GM12878 (cell line): ENCODE measurements around the gene DIPK1A. TPM values are rescaled to one million over a fixed set of nuclear protein-coding genes. Genes with fewer than 3 reads are reported as not detected.

ENCODE experiments used
- ATAC-seq: fragments of 200-7000 bp; cut with Tn5 transposase; 3 replicates; pipeline ENCODE4 v1.9.1; 2020; ENCODE audit warnings: mild to moderate bottlenecking, moderate library complexity
- BruUV-seq: library from RNA; stranded (reverse); fragments of 400-500 nt; replicated peaks from 2 replicates; lab custom pipeline; 2021; lab: Mats Ljungman, UMichigan
- CTCF ChIA-PET: fragments of 300-600 bp; sonication (Branson Sonifier 250); formaldehyde crosslinking; extraction: SDS; loops from one replicate; lab custom pipeline; 2021; ENCODE audit warnings: inconsistent platforms; lab: Yijun Ruan, JAX
- POLR2A ChIA-PET: fragments of 350-600 bp; formaldehyde crosslinking; extraction: SDS; loops from one replicate; lab custom pipeline; 2021; ENCODE audit warnings: inconsistent platforms; lab: Charles Lee
- RAD21 ChIA-PET: fragments of 300-600 bp; sonication (Branson Sonifier 250); formaldehyde crosslinking; loops from one replicate; lab custom pipeline; 2023; ENCODE audit warnings: antibody characterized with exemption; ENCODE audit not compliant: unreplicated experiment; lab: Charles Lee
- SMC1A ChIA-PET: fragments of 300-600 bp; sonication (Branson Sonifier 250); formaldehyde crosslinking; loops from one replicate; lab custom pipeline; 2023; ENCODE audit not compliant: unreplicated experiment, uncharacterized antibody; lab: Charles Lee
- DNase-seq: peaks from one replicate; pipeline ENCODE4 v3.0.0-alpha.2; 2011; ENCODE audit warnings: low read depth, low spot score
- FAIRE-seq: peaks from 3 replicates; lab custom pipeline; 2011; peaks lifted over from hg19 to GRCh38; lab: Jason Lieb, UNC
- H2AFZ ChIP-seq: 2 replicates; pipeline ENCODE4 v1.6.0; 2011; ENCODE audit warnings: low read depth, low read length, control low read depth; ENCODE audit not compliant: control insufficient read depth
- H3K27ac ChIP-seq: 2 replicates; pipeline ENCODE4 v1.5.1; 2011; ENCODE audit warnings: control low read depth; ENCODE audit not compliant: control insufficient read depth, insufficient read depth
- H3K27me3 ChIP-seq, 2 experiments: replicated peaks in 1 of 2; 2 replicates each; pipeline versions ENCODE4 v1.6.0 to v1.6.1; 2011; ENCODE audit warnings: low read length in 1 of 2; ENCODE audit not compliant: control insufficient read depth in 2 of 2, insufficient read depth in 2 of 2
- H3K36me3 ChIP-seq, 2 experiments: 2 replicates each; pipeline ENCODE4 v1.5.1; 2011; ENCODE audit warnings: low read length in 1 of 2; ENCODE audit not compliant: control insufficient read depth in 2 of 2, insufficient read depth in 2 of 2
- H3K4me1 ChIP-seq: 2 replicates; pipeline ENCODE4 v1.6.1; 2011; ENCODE audit warnings: mild to moderate bottlenecking, low read length, moderate library complexity, mixed read lengths; ENCODE audit not compliant: control insufficient read depth, insufficient read depth
- H3K4me2 ChIP-seq: 2 replicates; pipeline ENCODE4 v1.6.0; 2011; ENCODE audit warnings: control low read depth; ENCODE audit not compliant: control insufficient read depth, insufficient read depth
- H3K4me3 ChIP-seq: fragments of 200-600 bp; sonication (generic); 2 replicates; pipeline ENCODE4 v1.5.1; 2016
- H3K79me2 ChIP-seq: 2 replicates; pipeline ENCODE4 v1.6.0; 2011; ENCODE audit warnings: low read length; ENCODE audit not compliant: control insufficient read depth, insufficient read depth
- H3K9ac ChIP-seq: 2 replicates; pipeline ENCODE4 v1.8.0; 2011; ENCODE audit warnings: low read length, control low read depth, mixed read lengths; ENCODE audit not compliant: control insufficient read depth, insufficient read depth
- H3K9me3 ChIP-seq: replicated peaks from 3 replicates; pipeline ENCODE4 v1.5.1; 2011; ENCODE audit warnings: mild to moderate bottlenecking, low read length; ENCODE audit not compliant: control insufficient read depth, insufficient read depth
- H4K20me1 ChIP-seq: 2 replicates; pipeline ENCODE4 v1.6.0; 2011; ENCODE audit not compliant: control insufficient read depth, insufficient read depth
- FOS ChIP-seq: IDR thresholded peaks from 3 replicates; pipeline ENCODE4 v1.6.1; 2011; ENCODE audit warnings: borderline replicate concordance; ENCODE audit not compliant: insufficient read length; ENCODE audit errors: extremely low read depth
- PML ChIP-seq: IDR thresholded peaks from 2 replicates; pipeline ENCODE4 v1.6.1; 2012; ENCODE audit warnings: low read length, inconsistent platforms
- POLR2A ChIP-seq: IDR thresholded peaks from 2 replicates; pipeline ENCODE4 v1.6.1; 2011; ENCODE audit warnings: low read depth, mild to moderate bottlenecking, low read length
- POLR2AphosphoS5 ChIP-seq: IDR thresholded peaks from 2 replicates; pipeline ENCODE4 v1.6.1; 2011; ENCODE audit warnings: mild to moderate bottlenecking, low read length, inconsistent platforms
- SREBF1 ChIP-seq: IDR thresholded peaks from 2 replicates; pipeline ENCODE4 v1.6.1; 2012; ENCODE audit warnings: mild to moderate bottlenecking, low read length
- WGBS: methylation state at CpG from one replicate; pipeline ENCODE4 v1.1.6; 2016; ENCODE audit warnings: low lambda C conversion rate; ENCODE audit not compliant: insufficient replicate concordance, insufficient coverage; ENCODE audit errors: missing lambda C conversion rate; 5-methylcytosine and 5-hydroxymethylcytosine counted together
- in situ Hi-C: fragments of 300-500 bp; cut with MboI; formaldehyde crosslinking; loops from 9 replicates; pipeline ENCODE4 v1.14.3; 2018; ENCODE audit warnings: mixed read lengths
- intact Hi-C: fragments of 100-400 bp; cut with micrococcal nuclease; formaldehyde crosslinking; loops from one replicate; pipeline ENCODE4 v1.14.2; 2022; ENCODE audit not compliant: unreplicated experiment
- polyA plus RNA-seq, 11 experiments: library from polyadenylated mRNA; depleted of rRNA in 4 of 11; unstranded in 6 of 11; stranded (reverse) in 5 of 11; fragments of >200 nt; fragmentation: Nextera tagmentation in 4 of 11; fragmentation: Illumina TruSeq in 1 of 11; extraction: Ambion mirVana in 4 of 11; extraction: Trizol in 1 of 11; gene quantifications; 1 replicate in 1 of 11; 2 replicates in 10 of 11; pipeline versions ENCODE4 v1.2.1 to v1.2.3, GENCODE V29; 2011 to 2016; ENCODE audit warnings: inconsistent platforms in 2 of 11, missing spikeins in 2 of 11, low read depth in 1 of 11
- total RNA-seq, 4 experiments: library from RNA; depleted of rRNA in 3 of 4; stranded (reverse); fragments of >200 nt in 3 of 4; fragmentation: Illumina TruSeq in 1 of 4; extraction: Trizol in 1 of 4; gene quantifications; 2 replicates each; pipeline versions ENCODE4 v1.2.1 to v1.2.3, GENCODE V29; 2013 to 2021

The DIPK1A gene
- total and polyA plus RNA-seq, 10 of the 15 experiments (the other 5 are each of a cell fraction or from before 2014, with no cell fraction given): 4.9 to 15.0 (median 9.7) TPM

GRCh38 chr1:92843429-92844352 is 117.6 kb downstream of the DIPK1A start:
- intact Hi-C loops: no loop called here
- peak; percentile 26; the same call in 1 of the 3 replicates for ATAC-seq
- Histone ChIP-seq H2AFZ (no peak overlapping the region), H4K20me1 (no peaks in the 10 kb centered on the region; the same call in 1 of the 2 replicates), H3K4me1 (no peaks in the 10 kb centered on the region), H3K36me3 (peaks cover 11 to 33% of the 10 kb centered on the region in 2 experiments), H3K4me2 (no peak overlapping the region), H3K27ac (no peak overlapping the region), H3K9ac (no peak overlapping the region), H3K9me3 (no peaks in the 10 kb centered on the region), H3K27me3 (no peaks in the 10 kb centered on the region), H3K4me3 (no peak overlapping the region), H3K79me2 (peaks cover 19% of the 10 kb centered on the region)
- FAIRE-seq: no peak
- BruUV-seq: no TSS peak
- ChIA-PET SMC1A (no interaction called here), CTCF (interaction anchor here (1.2 to 2.1 kb wide), 4 partner anchors 15 to 150 kb away, joined by 3 to 9 read pairs (median 4); no protein-coding TSS in a partner anchor), POLR2A (no interaction called here), RAD21 (interaction anchor here (0.9 kb wide), 1 partner anchor 9 kb away, joined by 3 read pairs; no protein-coding TSS in a partner anchor)
- TF ChIP-seq POLR2A: peak; percentile 33; the same call in 1 of the 2 replicates
- TF ChIP-seq FOS: no peak
- DNase-seq: no peak
- WGBS: 93% methylated on average over 8 of the region's 8 CpGs
- in situ Hi-C loops: no loop called here

- Histone ChIP-seq H3K4me3 (no peak overlapping the region), H3K79me2 (peaks cover 26% of the 10 kb centered on the region), H3K4me2 (no peak overlapping the region), H4K20me1 (no peaks in the 10 kb centered on the region; the same call in 1 of the 2 replicates), H3K36me3 (peaks cover 11 to 33% of the 10 kb centered on the region in 2 experiments), H3K9me3 (no peaks in the 10 kb centered on the region), H3K27me3 (no peaks in the 10 kb centered on the region), H3K9ac (no peak overlapping the region), H3K4me1 (no peaks in the 10 kb centered on the region), H2AFZ (no peak overlapping the region), H3K27ac (no peak overlapping the region)
- TF ChIP-seq POLR2AphosphoS5 (peak; percentile 53; the same call in 1 of the 2 replicates), PML (0 out of 2 replicates have a peak, but pooled peaks have one; percentile 8), SREBF1 (no peak)
- intact Hi-C loops: no loop called here
- RAD21 ChIA-PET: interaction anchor here (0.9 kb wide), 1 partner anchor 10 kb away, joined by 3 read pairs; no protein-coding TSS in a partner anchor
- POLR2A ChIA-PET: interaction anchor here (0.6 kb wide), 1 partner anchor 333 kb away, joined by 3 read pairs; no protein-coding TSS in a partner anchor
- no peak for DNase-seq
- CTCF ChIA-PET: interaction anchor here (1.2 to 2.1 kb wide), 5 partner anchors 16 to 219 kb away, joined by 3 to 9 read pairs (median 4); no protein-coding TSS in a partner anchor
- WGBS: 37% methylated on average over 2 of the region's 2 CpGs
- no TSS peak for BruUV-seq
- 0 out of 3 replicates have a peak, but pooled peaks have one; percentile 5 for ATAC-seq
- no peak for FAIRE-seq
- in situ Hi-C loops: no loop called here
- SMC1A ChIA-PET: interaction anchor here (1.6 kb wide), 1 partner anchor 151 kb away, joined by 4 read pairs; no protein-coding TSS in a partner anchor
Measured at GRCh38 chr1:92843046-92843423, 118.2 kb downstream of the DIPK1A start.
